WERI-Rb-1 (cell line): ENCODE results near the gene BHLHA9.
A peak's percentile ranks its signal among the peaks of the same experiment; 100 is the strongest.

ENCODE experiments used
- DNase-seq: peaks from one replicate; pipeline ENCODE4 v3.0.0-alpha.2; 2020
- H3K27ac ChIP-seq: fragments of 250-450 bp; sonication (Bioruptor Pico); 2 replicates; pipeline ENCODE4 v1.5.1; 2020; ENCODE audit warnings: mild to moderate bottlenecking, moderate library complexity
- H3K27me3 ChIP-seq: fragments of 250-450 bp; sonication (Bioruptor Pico); 2 replicates; pipeline ENCODE4 v1.5.1; 2021; ENCODE audit warnings: mild to moderate bottlenecking, low read depth, moderate library complexity; ENCODE audit not compliant: insufficient read depth, severe bottlenecking
- H3K36me3 ChIP-seq: fragments of 250-450 bp; sonication (Bioruptor Pico); 2 replicates; pipeline ENCODE4 v1.5.1; 2020; ENCODE audit warnings: mild to moderate bottlenecking, moderate library complexity
- H3K4me3 ChIP-seq: 2 replicates; pipeline ENCODE4 v1.5.1; 2011; ENCODE audit warnings: low read depth, mild to moderate bottlenecking, control low read depth, low read length
- H3K9me3 ChIP-seq: fragments of 250-450 bp; sonication (Bioruptor Pico); 2 replicates; pipeline ENCODE4 v1.5.1; 2021; ENCODE audit warnings: mild to moderate bottlenecking, moderate library complexity; ENCODE audit not compliant: severe bottlenecking
- TF ChIP-seq, protein P1 (sequence below): IDR thresholded peaks from 2 replicates; pipeline ENCODE4 v1.5.1; 2011; ENCODE audit warnings: low read depth, mild to moderate bottlenecking, control low read depth, inconsistent platforms, low read length

The BHLHA9 gene

GRCh38 chr17:1241929-1242328 lies 28.3 kb upstream of the BHLHA9 start:
- TF ChIP-seq, protein P1, sequence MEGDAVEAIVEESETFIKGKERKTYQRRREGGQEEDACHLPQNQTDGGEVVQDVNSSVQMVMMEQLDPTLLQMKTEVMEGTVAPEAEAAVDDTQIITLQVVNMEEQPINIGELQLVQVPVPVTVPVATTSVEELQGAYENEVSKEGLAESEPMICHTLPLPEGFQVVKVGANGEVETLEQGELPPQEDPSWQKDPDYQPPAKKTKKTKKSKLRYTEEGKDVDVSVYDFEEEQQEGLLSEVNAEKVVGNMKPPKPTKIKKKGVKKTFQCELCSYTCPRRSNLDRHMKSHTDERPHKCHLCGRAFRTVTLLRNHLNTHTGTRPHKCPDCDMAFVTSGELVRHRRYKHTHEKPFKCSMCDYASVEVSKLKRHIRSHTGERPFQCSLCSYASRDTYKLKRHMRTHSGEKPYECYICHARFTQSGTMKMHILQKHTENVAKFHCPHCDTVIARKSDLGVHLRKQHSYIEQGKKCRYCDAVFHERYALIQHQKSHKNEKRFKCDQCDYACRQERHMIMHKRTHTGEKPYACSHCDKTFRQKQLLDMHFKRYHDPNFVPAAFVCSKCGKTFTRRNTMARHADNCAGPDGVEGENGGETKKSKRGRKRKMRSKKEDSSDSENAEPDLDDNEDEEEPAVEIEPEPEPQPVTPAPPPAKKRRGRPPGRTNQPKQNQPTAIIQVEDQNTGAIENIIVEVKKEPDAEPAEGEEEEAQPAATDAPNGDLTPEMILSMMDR = no peak
- H3K4me3 ChIP-seq = no peak overlapping the region
- no peak overlapping the region for H3K27ac ChIP-seq
- H3K9me3 ChIP-seq = no peaks in the 10 kb centered on the region
- no peaks in the 10 kb centered on the region for H3K27me3 ChIP-seq
- H3K36me3 ChIP-seq = no peaks in the 10 kb centered on the region
- no peak for DNase-seq

- H3K9me3 ChIP-seq = peaks cover 7% of the 10 kb centered on the region
- TF ChIP-seq, protein P1 = no peak
- no peak for DNase-seq
- H3K4me3 ChIP-seq = no peak overlapping the region
- H3K27ac ChIP-seq = no peak overlapping the region
- no peaks in the 10 kb centered on the region for H3K36me3 ChIP-seq
- H3K27me3 ChIP-seq = no peaks in the 10 kb centered on the region
Observed at GRCh38 chr17:1244606-1245012, 25.6 kb upstream of the BHLHA9 start.

DNA sequence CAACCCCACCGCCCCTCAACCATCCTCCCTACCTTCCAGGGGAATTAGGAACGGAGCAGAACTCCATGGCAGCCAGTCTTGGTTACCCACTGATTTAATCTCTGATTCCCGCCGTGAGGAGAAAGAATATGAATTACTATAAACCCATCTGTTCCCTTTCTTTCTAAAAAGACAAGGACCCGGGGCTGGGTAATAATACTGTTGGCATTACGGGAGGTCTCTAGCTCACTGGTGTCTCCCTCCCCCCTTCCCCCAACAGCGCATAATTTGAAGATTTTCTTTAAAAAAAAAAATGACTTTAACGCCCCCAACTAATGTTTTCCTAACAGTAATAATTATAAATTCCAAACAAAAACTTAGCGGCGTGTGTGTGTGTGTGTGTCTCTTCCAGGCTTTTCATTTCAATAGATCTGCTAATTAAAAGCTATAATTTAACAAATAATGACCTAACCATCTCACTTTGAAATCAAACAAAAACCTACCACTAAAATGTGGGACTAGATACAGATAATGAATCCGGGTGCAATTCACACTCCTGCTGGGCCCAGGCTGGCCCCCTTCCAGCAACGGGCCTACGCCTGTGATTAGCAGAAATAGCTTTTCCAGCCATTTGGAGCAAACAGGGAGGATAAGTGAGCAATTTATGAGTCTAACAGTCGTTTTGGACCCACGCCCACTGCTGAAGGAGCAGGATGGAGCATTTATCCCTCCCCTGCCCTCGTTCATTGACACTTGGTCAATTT lies 18.2 kb upstream of the BHLHA9 start:
- DNase-seq = no peak
- Histone ChIP-seq H3K4me3 (no peak overlapping the region), H3K36me3 (no peaks in the 10 kb centered on the region), H3K27me3 (no peaks in the 10 kb centered on the region), H3K9me3 (peaks cover 7% of the 10 kb centered on the region), H3K27ac (no peak overlapping the region)
- TF ChIP-seq, protein P1 = no peak

- Histone ChIP-seq H3K27ac (no peak overlapping the region), H3K9me3 (peaks cover 2% of the 10 kb centered on the region), H3K36me3 (no peaks in the 10 kb centered on the region), H3K27me3 (peaks cover 10% of the 10 kb centered on the region), H3K4me3 (no peak overlapping the region)
- no peak for DNase-seq
- TF ChIP-seq, protein P1 = no peak
Observed at GRCh38 chr17:1255041-1255440, 15.2 kb upstream of the BHLHA9 start.

DNA sequence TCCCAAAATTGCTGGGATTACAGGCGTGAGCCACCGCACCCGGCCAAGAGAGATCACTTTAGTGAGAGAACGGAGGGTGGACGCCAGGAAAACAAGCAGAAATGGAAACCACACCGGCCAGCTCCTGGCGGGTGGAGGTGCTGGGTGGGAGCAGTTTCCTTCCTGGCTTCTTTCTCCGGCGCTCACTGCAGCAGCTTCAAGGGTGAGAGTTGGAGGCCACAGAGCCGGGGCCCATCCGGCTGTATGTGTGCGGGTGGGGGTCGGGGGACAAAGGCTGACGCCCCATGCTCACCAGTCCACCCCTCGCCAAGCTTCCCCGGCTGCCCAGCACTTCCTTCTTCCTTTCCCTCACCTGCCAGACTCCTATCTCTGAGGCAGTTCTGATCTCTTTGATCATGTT lies 13.5 kb upstream of the BHLHA9 start:
- Histone ChIP-seq H3K36me3 (no peaks in the 10 kb centered on the region), H3K9me3 (peaks cover 2% of the 10 kb centered on the region), H3K4me3 (no peak overlapping the region), H3K27me3 (peaks cover 13% of the 10 kb centered on the region), H3K27ac (no peak overlapping the region)
- TF ChIP-seq, protein P1 = no peak
- no peak for DNase-seq

DNA sequence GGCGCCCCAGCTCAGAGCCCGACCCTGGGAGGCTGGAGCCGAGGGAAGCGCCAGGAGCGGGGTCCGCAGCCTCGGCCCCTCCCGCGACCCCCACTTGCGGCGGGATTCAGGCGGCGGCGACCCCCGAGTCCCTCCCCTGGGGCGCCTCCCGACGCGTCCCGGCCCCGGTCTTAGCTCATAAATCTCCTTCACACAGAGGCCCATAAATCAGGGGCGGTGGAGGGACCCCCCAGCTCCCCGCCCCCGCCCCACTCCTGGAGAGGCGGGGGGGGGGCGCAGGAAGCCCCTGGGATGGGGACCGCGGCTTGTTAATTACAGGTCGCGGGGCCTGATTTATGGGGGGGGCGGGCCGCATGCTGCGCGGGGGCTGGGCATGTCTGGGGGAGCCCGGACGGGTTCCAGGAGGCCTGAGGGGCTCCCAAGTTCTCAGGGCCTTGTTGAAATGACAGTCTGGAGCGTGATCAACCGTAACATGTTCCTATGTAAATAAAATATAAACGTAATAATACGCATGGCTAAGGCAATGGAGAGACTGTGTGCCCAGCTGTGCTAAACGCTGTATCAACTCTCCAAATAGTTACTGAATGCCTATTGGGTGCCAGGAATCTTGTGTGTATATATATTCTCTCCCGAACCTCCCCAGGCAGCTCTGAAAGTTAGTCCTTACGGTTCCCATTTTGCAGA lies 10.0 kb upstream of the BHLHA9 start:
- TF ChIP-seq, protein P1 = no peak
- Histone ChIP-seq H3K36me3 (no peaks in the 10 kb centered on the region), H3K27me3 (peaks cover 13% of the 10 kb centered on the region), H3K27ac (no peak overlapping the region), H3K9me3 (peaks cover 2% of the 10 kb centered on the region), H3K4me3 (peak overlapping the region; percentile 43)
- no peak for DNase-seq
